Fibroblast of lung (primary cell): Measurements from ENCODE around the gene HRH3. TPM values are rescaled to one million over a fixed set of nuclear protein-coding genes. Genes with fewer than 3 reads are reported as not detected.

Experiments used
- DNase-seq, 2 donors: peaks; one replicate each; pipeline versions ENCODE4 v3.0.0 to v3.0.0-alpha.2; 2010; ENCODE audit warnings: low read depth in 2 of 2
- H2AFZ ChIP-seq: 2 replicates; pipeline ENCODE4 v1.5.1; 2012; ENCODE audit warnings: low read length, control low read depth, inconsistent platforms
- H3K27ac ChIP-seq: 2 replicates; pipeline ENCODE4 v1.5.1; 2011; ENCODE audit warnings: low read length, control low read depth; ENCODE audit not compliant: insufficient read depth
- H3K27me3 ChIP-seq: 2 replicates; pipeline ENCODE4 v1.5.1; 2011; ENCODE audit warnings: mild to moderate bottlenecking, low read length; ENCODE audit not compliant: control insufficient read depth, insufficient read depth
- H3K36me3 ChIP-seq: 2 replicates; pipeline ENCODE4 v1.5.1; 2011; ENCODE audit warnings: low read length; ENCODE audit not compliant: control insufficient read depth, insufficient read depth
- H3K4me1 ChIP-seq: 2 replicates; pipeline ENCODE4 v1.5.1; 2011; ENCODE audit warnings: low read length; ENCODE audit not compliant: control insufficient read depth, insufficient read depth; ENCODE audit errors: extremely low read depth
- H3K4me2 ChIP-seq: 2 replicates; pipeline ENCODE4 v1.5.1; 2011; ENCODE audit warnings: low read length, control low read depth; ENCODE audit not compliant: insufficient read depth; ENCODE audit errors: extremely low read depth
- H3K4me3 ChIP-seq, 4 experiments: fragments of 200-600 bp in 1 of 4; sonication (generic) in 1 of 4; replicated peaks in 1 of 4; 2 replicates each; pipeline ENCODE4 v1.5.1; 2011 to 2016; ENCODE audit warnings: low read length in 4 of 4, low read depth in 3 of 4, mild to moderate bottlenecking in 3 of 4, control low read depth in 2 of 4, inconsistent platforms in 1 of 4, mixed read lengths in 1 of 4; ENCODE audit not compliant: insufficient read depth in 1 of 4; ENCODE audit errors: control extremely low read depth in 1 of 4
- H3K79me2 ChIP-seq: 2 replicates; pipeline ENCODE4 v1.5.1; 2012; ENCODE audit warnings: mild to moderate bottlenecking, low read length, inconsistent platforms; ENCODE audit not compliant: control insufficient read depth, insufficient read depth
- H3K9ac ChIP-seq: 2 replicates; pipeline ENCODE4 v1.5.1; 2011; ENCODE audit warnings: mild to moderate bottlenecking, low read length, control low read depth; ENCODE audit not compliant: insufficient read depth
- H3K9me3 ChIP-seq: 2 replicates; pipeline ENCODE4 v1.5.1; 2012; ENCODE audit warnings: low read depth, low read length; ENCODE audit not compliant: control insufficient read depth, insufficient read depth
- H4K20me1 ChIP-seq: 2 replicates; pipeline ENCODE4 v1.5.1; 2011; ENCODE audit warnings: low read length; ENCODE audit not compliant: control insufficient read depth, insufficient read depth; ENCODE audit errors: extremely low read depth
- EZH2 ChIP-seq: IDR thresholded peaks from 2 replicates; pipeline ENCODE4 v1.5.1; 2012; ENCODE audit warnings: low read length, control low read depth, mild to moderate bottlenecking; ENCODE audit errors: missing control alignments
- polyA plus RNA-seq, 2 donors: library from polyadenylated mRNA; depleted of rRNA in 1 of 2; stranded (reverse) in 1 of 2; unstranded in 1 of 2; fragments of >200 nt; gene quantifications; 2 replicates each; pipeline ENCODE4 v1.2.1, GENCODE V29; 2011 to 2012; ENCODE audit warnings: missing spikeins in 1 of 2
- total RNA-seq: library from RNA; depleted of rRNA; stranded (reverse); fragments of >200 nt; gene quantifications from 2 replicates; pipeline ENCODE4 v1.2.1, GENCODE V29; 2014
- TF ChIP-seq, protein P1 (sequence below), 2 donors: IDR thresholded peaks in 1 of 2; conservative IDR thresholded peaks in 1 of 2; 1 replicate in 1 of 2; 2 replicates in 1 of 2; pipeline ENCODE4 v1.5.1; 2011 to 2012; ENCODE audit warnings: low read length in 2 of 2, control low read depth in 1 of 2, inconsistent platforms in 1 of 2, low read depth in 1 of 2, mild to moderate bottlenecking in 1 of 2

The HRH3 gene
- total and polyA plus RNA-seq, 2 donors (not counting 1 experiment from before 2014, with no cell fraction given): not detected

DNA sequence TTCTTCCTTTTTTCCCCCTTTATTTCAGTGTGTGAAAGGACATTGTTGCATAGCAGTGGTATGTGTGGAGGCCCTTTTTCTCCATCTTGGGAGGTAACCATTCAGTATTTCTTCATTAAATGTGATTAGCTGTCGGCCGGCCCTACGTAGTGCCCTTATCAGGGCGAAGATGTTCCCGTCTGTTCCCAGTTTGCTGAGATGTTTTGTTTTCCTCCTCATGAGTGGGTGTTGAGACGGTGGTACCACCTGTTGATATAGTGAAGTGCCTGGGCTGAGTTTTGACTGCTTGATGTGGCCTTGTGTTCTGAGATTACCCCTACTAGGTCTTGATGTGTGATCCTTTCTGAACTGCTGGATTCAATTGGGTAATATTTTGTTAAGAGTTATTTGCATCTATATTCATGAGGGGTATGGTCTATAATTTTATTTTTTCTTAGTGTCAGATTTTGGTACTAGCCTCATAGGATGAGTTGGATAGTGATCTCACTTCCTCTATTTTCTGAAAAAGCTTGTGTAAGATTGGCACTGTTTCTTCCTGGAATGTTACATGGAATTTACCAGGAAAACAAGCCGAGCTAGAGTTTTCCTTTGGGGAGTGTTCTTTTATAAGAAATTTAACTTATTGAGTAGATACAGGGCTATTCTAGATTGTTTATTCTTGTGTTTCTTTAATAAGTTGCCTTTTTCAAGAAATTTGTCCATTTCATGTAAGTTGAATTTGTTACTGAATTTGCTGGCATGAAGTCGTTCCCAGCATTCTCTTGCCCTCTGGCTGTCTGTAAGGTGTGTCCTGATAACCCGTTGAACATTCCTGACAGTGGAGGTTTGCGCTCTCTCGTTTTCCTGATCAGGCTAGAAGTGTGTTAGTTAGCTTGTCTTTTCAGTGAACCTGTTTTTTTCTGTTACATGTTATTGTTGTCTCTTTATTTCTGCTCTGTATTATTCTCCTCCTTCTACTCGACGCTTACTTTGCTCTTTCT lies 32.9 kb downstream of the HRH3 start:
- H3K4me2 ChIP-seq: no peak overlapping the region
- TF ChIP-seq EZH2: no peak
- TF ChIP-seq, protein P1, sequence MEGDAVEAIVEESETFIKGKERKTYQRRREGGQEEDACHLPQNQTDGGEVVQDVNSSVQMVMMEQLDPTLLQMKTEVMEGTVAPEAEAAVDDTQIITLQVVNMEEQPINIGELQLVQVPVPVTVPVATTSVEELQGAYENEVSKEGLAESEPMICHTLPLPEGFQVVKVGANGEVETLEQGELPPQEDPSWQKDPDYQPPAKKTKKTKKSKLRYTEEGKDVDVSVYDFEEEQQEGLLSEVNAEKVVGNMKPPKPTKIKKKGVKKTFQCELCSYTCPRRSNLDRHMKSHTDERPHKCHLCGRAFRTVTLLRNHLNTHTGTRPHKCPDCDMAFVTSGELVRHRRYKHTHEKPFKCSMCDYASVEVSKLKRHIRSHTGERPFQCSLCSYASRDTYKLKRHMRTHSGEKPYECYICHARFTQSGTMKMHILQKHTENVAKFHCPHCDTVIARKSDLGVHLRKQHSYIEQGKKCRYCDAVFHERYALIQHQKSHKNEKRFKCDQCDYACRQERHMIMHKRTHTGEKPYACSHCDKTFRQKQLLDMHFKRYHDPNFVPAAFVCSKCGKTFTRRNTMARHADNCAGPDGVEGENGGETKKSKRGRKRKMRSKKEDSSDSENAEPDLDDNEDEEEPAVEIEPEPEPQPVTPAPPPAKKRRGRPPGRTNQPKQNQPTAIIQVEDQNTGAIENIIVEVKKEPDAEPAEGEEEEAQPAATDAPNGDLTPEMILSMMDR (conservative IDR thresholded peaks at IDR 0.05 in 1 of 2, IDR thresholded peaks at IDR 0.05 in 1 of 2; ENCODE audit: low read depth in 1 of 2, low read length in 2 of 2): no peak
- peaks cover 2% of the 10 kb centered on the region for H3K4me1 ChIP-seq
- H3K79me2 ChIP-seq: peaks cover 44% of the 10 kb centered on the region
- no peak overlapping the region for H2AFZ ChIP-seq
- H3K27ac ChIP-seq: no peak overlapping the region
- no peaks in the 10 kb centered on the region for H4K20me1 ChIP-seq
- H3K4me3 ChIP-seq: no peak overlapping the region
- H3K27me3 ChIP-seq: no peaks in the 10 kb centered on the region
- H3K36me3 ChIP-seq: no peaks in the 10 kb centered on the region
- H3K9me3 ChIP-seq: no peaks in the 10 kb centered on the region
- peak in 1 of 2 donors; percentile 42 for DNase-seq
- no peak overlapping the region for H3K9ac ChIP-seq

DNA sequence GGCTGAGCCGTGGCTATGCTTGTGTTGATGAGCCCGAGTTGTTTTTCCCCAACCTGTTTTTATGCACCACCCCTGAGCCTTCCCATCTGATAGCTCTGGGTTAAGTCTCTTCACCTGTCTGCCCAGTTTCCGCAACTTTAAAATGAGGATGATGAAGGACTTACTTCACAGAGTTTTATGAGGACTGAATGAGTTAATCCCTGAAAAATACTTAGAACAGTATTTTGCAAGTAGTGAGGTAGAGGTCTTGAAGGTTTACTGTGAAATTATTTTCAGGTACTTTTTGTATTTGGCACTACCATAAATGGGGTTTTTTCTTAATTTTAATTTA lies 34.0 kb downstream of the HRH3 start:
- H3K4me1 ChIP-seq: peaks cover 2% of the 10 kb centered on the region
- no peaks in the 10 kb centered on the region for H3K36me3 ChIP-seq
- H3K4me2 ChIP-seq: no peak overlapping the region
- TF ChIP-seq, protein P1 (conservative IDR thresholded peaks at IDR 0.05 in 1 of 2, IDR thresholded peaks at IDR 0.05 in 1 of 2; ENCODE audit: low read depth in 1 of 2, low read length in 2 of 2): no peak
- no peak for TF ChIP-seq EZH2
- H3K27me3 ChIP-seq: no peaks in the 10 kb centered on the region
- H3K9me3 ChIP-seq: no peaks in the 10 kb centered on the region
- no peak overlapping the region for H3K4me3 ChIP-seq
- no peaks in the 10 kb centered on the region for H4K20me1 ChIP-seq
- peaks cover 44% of the 10 kb centered on the region for H3K79me2 ChIP-seq
- H3K9ac ChIP-seq: no peak overlapping the region
- DNase-seq: no peak
- no peak overlapping the region for H3K27ac ChIP-seq
- H2AFZ ChIP-seq: no peak overlapping the region

DNA sequence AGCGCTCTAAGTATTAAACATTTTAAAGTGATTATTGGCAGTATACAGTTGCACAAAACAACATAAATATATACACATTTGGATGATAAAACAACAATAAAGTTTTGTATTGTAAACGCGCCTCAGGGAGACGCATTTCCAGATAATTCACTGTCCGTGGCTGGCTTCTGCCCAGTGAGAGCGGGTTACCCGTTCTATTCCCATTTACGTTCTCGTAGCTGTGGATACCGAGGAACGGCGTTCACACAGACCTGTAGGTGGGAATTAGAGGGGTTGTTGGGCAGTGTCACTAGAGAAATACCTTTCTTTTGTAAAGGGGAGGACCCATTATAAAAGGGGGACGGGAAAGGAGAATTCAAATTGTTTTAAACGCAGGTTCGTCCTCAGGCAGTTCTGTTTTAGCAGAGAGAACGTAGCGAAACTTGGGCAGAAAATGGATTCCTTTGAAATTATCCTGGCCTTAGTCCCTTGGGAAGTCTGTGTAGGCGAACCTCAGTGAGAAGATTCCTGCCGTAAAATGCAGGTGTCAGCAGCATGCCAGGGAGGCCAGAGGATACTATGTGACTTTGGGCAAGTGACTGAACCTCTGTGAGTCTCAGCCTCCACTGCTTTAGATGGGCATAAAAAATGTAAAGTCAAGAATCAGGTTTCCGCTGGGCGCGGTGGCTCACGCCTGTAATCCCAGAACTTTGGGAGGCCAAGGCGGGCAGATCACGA lies 36.5 kb downstream of the HRH3 start:
- peaks cover 35% of the 10 kb centered on the region for H3K79me2 ChIP-seq

More for the DNA sequence above, 36.5 kb downstream of the HRH3 start:
- peak in 1 of 2 donors; percentile 21 for DNase-seq
- Histone ChIP-seq H3K36me3 (peaks cover 2% of the 10 kb centered on the region), H3K9ac (peak overlapping the region; percentile 99), H3K27me3 (no peaks in the 10 kb centered on the region), H3K4me3 (peak overlapping the region; percentile 87 to 98 (median 92)), H3K4me2 (peak overlapping the region; percentile 96), H3K4me1 (peaks cover 2% of the 10 kb centered on the region), H4K20me1 (no peaks in the 10 kb centered on the region), H3K9me3 (no peaks in the 10 kb centered on the region), H3K27ac (peak overlapping the region; percentile 98), H2AFZ (peak overlapping the region; percentile 19)
- TF ChIP-seq EZH2: no peak
- TF ChIP-seq, protein P1 (conservative IDR thresholded peaks at IDR 0.05 in 1 of 2, IDR thresholded peaks at IDR 0.05 in 1 of 2; ENCODE audit: low read depth in 1 of 2, low read length in 2 of 2): no peak
